HepG2 (cell line): ENCODE data around the gene SAC3D1. TPM values are rescaled to one million over a fixed set of nuclear protein-coding genes. Genes with fewer than 3 reads are reported as not detected.
A peak's percentile ranks its signal among the peaks of the same experiment; 100 is the strongest.

Experiments
- ATAC-seq: fragments of 200-7000 bp; cut with Tn5 transposase; 3 replicates; pipeline ENCODE4 v1.9.1; 2020; ENCODE audit warnings: mild to moderate bottlenecking, moderate library complexity
- BruUV-seq: library from RNA; stranded (reverse); fragments of 400-500 nt; replicated peaks from 2 replicates; lab custom pipeline; 2021; lab: Mats Ljungman, UMichigan
- CTCF ChIA-PET: fragments of 300-600 bp; formaldehyde crosslinking; extraction: SDS; loops from one replicate; lab custom pipeline; 2021; ENCODE audit warnings: low total read pairs, inconsistent platforms, low intra/inter-chr PET ratio; lab: Yijun Ruan, JAX
- POLR2A ChIA-PET: fragments of 350-600 bp; sonication (Branson Sonifier 250); formaldehyde crosslinking; loops from one replicate; lab custom pipeline; 2020; ENCODE audit warnings: antibody characterized with exemption, inconsistent platforms; lab: Yijun Ruan, JAX
- DNase-seq: peaks from one replicate; pipeline ENCODE4 v3.0.0-alpha.2; 2015; ENCODE audit warnings: low spot score
- FAIRE-seq: peaks from 3 replicates; lab custom pipeline; 2011; peaks lifted over from hg19 to GRCh38; lab: Jason Lieb, UNC
- H2AFZ ChIP-seq: one replicate; pipeline ENCODE4 v1.6.1; 2011; ENCODE audit warnings: low read length, inconsistent platforms
- H3K27ac ChIP-seq: fragments of 300-600 bp; 3 replicates; pipeline ENCODE4 v1.8.0; 2011; ENCODE audit warnings: mixed run types, mild to moderate bottlenecking, mixed read lengths, low read length, inconsistent platforms; ENCODE audit not compliant: insufficient read depth; ENCODE audit errors: extremely low read length
- H3K27me3 ChIP-seq, 2 experiments: fragments of 200-600 bp in 1 of 2; 2 replicates in 1 of 2; 3 replicates in 1 of 2; pipeline versions ENCODE4 v1.6.0 to v1.8.0; 2011; ENCODE audit warnings: low read length in 2 of 2, mild to moderate bottlenecking in 2 of 2, moderate library complexity in 2 of 2, inconsistent platforms in 1 of 2; ENCODE audit not compliant: insufficient read depth in 2 of 2, control insufficient read depth in 1 of 2
- H3K36me3 ChIP-seq, 2 experiments: fragments of 200-600 bp in 1 of 2; replicated peaks in 1 of 2; 2 replicates in 1 of 2; 3 replicates in 1 of 2; pipeline versions ENCODE4 v1.5.1 to v1.8.0; 2011; ENCODE audit warnings: low read length in 2 of 2, inconsistent platforms in 1 of 2; ENCODE audit not compliant: insufficient read depth in 2 of 2, control insufficient read depth in 1 of 2
- H3K4me1 ChIP-seq: 2 replicates; pipeline ENCODE4 v1.5.1; 2012; ENCODE audit warnings: low read length, inconsistent platforms; ENCODE audit not compliant: insufficient read depth
- H3K4me2 ChIP-seq: 2 replicates; pipeline ENCODE4 v1.6.0; 2011; ENCODE audit warnings: low read depth, low read length, inconsistent platforms
- H3K4me3 ChIP-seq, 3 experiments: fragments of 200-600 bp in 1 of 3; sonication (generic), shearing (Covaris generic) in 1 of 3; replicated peaks in 1 of 3; 2 replicates each; pipeline ENCODE4 v1.5.1; 2011 to 2016; ENCODE audit warnings: low read length in 3 of 3, inconsistent platforms in 2 of 3, low read depth in 2 of 3, mild to moderate bottlenecking in 2 of 3, control low read depth in 1 of 3, mixed read lengths in 1 of 3; ENCODE audit not compliant: insufficient read depth in 1 of 3
- H3K79me2 ChIP-seq: one replicate; pipeline ENCODE4 v1.6.1; 2011; ENCODE audit warnings: low read length, inconsistent platforms; ENCODE audit not compliant: insufficient read depth
- H3K9ac ChIP-seq: 2 replicates; pipeline ENCODE4 v1.6.0; 2011; ENCODE audit warnings: mild to moderate bottlenecking, low read depth, low read length, inconsistent platforms; ENCODE audit not compliant: insufficient read depth
- H3K9me3 ChIP-seq: 2 replicates; pipeline ENCODE4 v1.5.1; 2012; ENCODE audit warnings: mild to moderate bottlenecking, low read length
- H4K20me1 ChIP-seq: 2 replicates; pipeline ENCODE4 v1.6.0; 2011; ENCODE audit warnings: inconsistent platforms, mild to moderate bottlenecking, low read length, moderate library complexity; ENCODE audit not compliant: insufficient read depth
- CREB1 ChIP-seq, 2 experiments: fragments of 450-650 bp in 1 of 2; IDR thresholded peaks; 2 replicates each; pipeline ENCODE4 v1.6.1; 2016 to 2017; ENCODE audit warnings: control low read depth in 1 of 2, mild to moderate bottlenecking in 1 of 2, missing compliant biosample characterization in 1 of 2, missing genetic modification characterization in 1 of 2
- REL ChIP-seq: sonication (generic); formaldehyde crosslinking; conservative IDR thresholded peaks from 2 replicates; pipeline ENCODE4 v1.8.0; 2022; ENCODE audit warnings: mild to moderate bottlenecking, missing genetic modification reagents, moderate library complexity
- RORA ChIP-seq: sonication (generic); formaldehyde crosslinking; IDR thresholded peaks from 2 replicates; pipeline ENCODE4 v1.5.0; 2020; ENCODE audit warnings: mild to moderate bottlenecking, missing genetic modification reagents, moderate library complexity
- SALL1 ChIP-seq: sonication (generic); formaldehyde crosslinking; IDR thresholded peaks from 2 replicates; pipeline ENCODE4 v1.8.0; 2022; ENCODE audit warnings: mild to moderate bottlenecking, missing genetic modification reagents
- THAP9 ChIP-seq: sonication (generic); formaldehyde crosslinking; IDR thresholded peaks from 2 replicates; pipeline ENCODE4; 2020; ENCODE audit warnings: missing genetic modification reagents, mild to moderate bottlenecking, borderline replicate concordance
- TRIM24 ChIP-seq: sonication (generic); formaldehyde crosslinking; IDR thresholded peaks from 2 replicates; pipeline ENCODE4 v1.8.0; 2022; ENCODE audit warnings: mild to moderate bottlenecking, missing genetic modification reagents
- ZNF121 ChIP-seq: sonication (generic); formaldehyde crosslinking; IDR thresholded peaks from 2 replicates; pipeline ENCODE4 v1.5.0; 2020; ENCODE audit warnings: mild to moderate bottlenecking, missing genetic modification reagents
- ZNF136 ChIP-seq: sonication (generic); formaldehyde crosslinking; IDR thresholded peaks from 2 replicates; pipeline ENCODE4 v1.8.1; 2022; ENCODE audit warnings: low read depth, mild to moderate bottlenecking, moderate library complexity, missing genetic modification reagents
- ZNF225 ChIP-seq: sonication (generic); formaldehyde crosslinking; IDR thresholded peaks from 2 replicates; pipeline ENCODE4 v1.4.0; 2020; ENCODE audit warnings: mild to moderate bottlenecking, missing genetic modification reagents
- ZNF564 ChIP-seq: sonication (generic); formaldehyde crosslinking; IDR thresholded peaks from 2 replicates; pipeline ENCODE4 v1.8.1; 2023; ENCODE audit warnings: mild to moderate bottlenecking, missing genetic modification reagents
- ZNF674 ChIP-seq: sonication (generic); formaldehyde crosslinking; IDR thresholded peaks from 2 replicates; pipeline ENCODE4 v1.5.0; 2020; ENCODE audit warnings: low read depth, mild to moderate bottlenecking, missing genetic modification reagents
- WGBS: methylation state at CpG from one replicate; pipeline ENCODE4 v1.1.6; 2017; ENCODE audit warnings: low lambda C conversion rate; 5-methylcytosine and 5-hydroxymethylcytosine counted together
- in situ Hi-C: cut with HindIII; loops from 2 replicates; pipeline ENCODE4 v1.10.0; 2017; ENCODE audit warnings: low pct_unique_long_range_greater_than_20kb; ENCODE audit not compliant: extremely low pct_ligation_motif_present
- intact Hi-C: fragments of 100-400 bp; cut with micrococcal nuclease; formaldehyde crosslinking; loops from one replicate; pipeline ENCODE4 v1.10.0; 2022; ENCODE audit not compliant: unreplicated experiment
- polyA plus RNA-seq, 8 experiments: library from polyadenylated mRNA; depleted of rRNA in 3 of 8; stranded (reverse) in 7 of 8; unstranded in 1 of 8; fragments of >200 nt; fragmentation: Illumina TruSeq in 4 of 8; extraction: Trizol in 4 of 8; gene quantifications; 2 replicates each; pipeline versions ENCODE4 v1.2.1 to v1.2.3, GENCODE V29; 2011 to 2016; ENCODE audit warnings: low read depth in 4 of 8, missing spikeins in 1 of 8, mixed read lengths in 1 of 8; ENCODE audit not compliant: insufficient read depth in 1 of 8
- total RNA-seq, 5 experiments: library from RNA; depleted of rRNA; stranded (reverse); fragments of >200 nt; fragmentation: Illumina TruSeq; extraction: Trizol; gene quantifications; 2 replicates each; pipeline ENCODE4 v1.2.3, GENCODE V29; 2016; ENCODE audit warnings: low read depth in 1 of 5
- TF ChIP-seq, protein P1 (sequence below): sonication (generic); formaldehyde crosslinking; IDR thresholded peaks from 2 replicates; pipeline ENCODE4 v1.8.1; 2022; ENCODE audit warnings: low read depth, mild to moderate bottlenecking, missing genetic modification reagents
- TF ChIP-seq, protein P2 (sequence below): sonication (generic); formaldehyde crosslinking; IDR thresholded peaks from 2 replicates; pipeline ENCODE4 v1.4.0; 2020; ENCODE audit warnings: missing genetic modification reagents

The SAC3D1 gene
- total and polyA plus RNA-seq, 2 of the 13 experiments (the other 11 are each of a cell fraction or from before 2014, with no cell fraction given), result 7.4 to 36.3 TPM

DNA sequence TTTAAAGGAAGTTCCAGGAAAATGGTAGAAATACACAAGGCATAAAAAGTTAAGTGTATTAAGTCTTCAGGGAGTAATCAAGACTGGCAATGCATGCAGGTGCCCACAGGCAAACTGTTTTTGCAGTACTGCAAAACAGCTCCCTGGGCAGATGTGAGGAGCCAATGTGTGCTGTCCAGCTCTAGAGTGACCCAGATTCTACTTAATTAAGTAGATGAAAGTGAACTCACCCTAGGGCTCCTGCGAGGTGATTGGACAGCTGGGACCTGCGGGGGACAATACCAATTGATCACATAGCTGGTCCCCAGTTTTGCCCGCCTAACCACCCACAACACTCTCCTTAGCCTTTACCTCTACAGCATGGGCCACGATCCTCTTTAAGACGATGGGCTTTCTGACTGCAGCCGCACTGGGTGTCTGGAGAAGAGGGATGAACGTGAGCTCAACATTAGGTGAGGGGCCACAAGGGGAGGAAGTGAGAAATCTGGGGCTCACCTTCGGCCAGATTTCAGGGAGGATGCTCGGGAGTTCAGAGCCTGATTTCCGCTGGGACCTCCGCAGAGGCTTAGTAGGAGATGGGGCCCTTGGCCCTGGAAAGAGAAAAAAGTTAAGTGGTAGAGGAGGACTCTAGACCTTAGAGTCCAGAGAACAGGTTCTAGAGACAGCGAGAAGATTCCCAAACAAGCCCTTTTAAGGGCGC, 42.3 kb downstream of the SAC3D1 start:
- FAIRE-seq, result no peak
- H3K9me3 ChIP-seq, result no peaks in the 10 kb centered on the region
- H3K79me2 ChIP-seq, result peaks cover 36% of the 10 kb centered on the region
- H3K36me3 ChIP-seq, result peaks cover 19 to 31% of the 10 kb centered on the region in 2 experiments
- ChIA-PET POLR2A (interaction anchor here (0.6 kb wide), 1 partner anchor 9 kb away, joined by 3 read pairs; no protein-coding TSS in a partner anchor), CTCF (no interaction called here)
- peak overlapping the region; percentile 70 to 99 (median 87) for H3K4me3 ChIP-seq
- WGBS, result under 1% methylated on average over 12 of the region's 13 CpGs
- H2AFZ ChIP-seq, result no peak overlapping the region
- intact Hi-C loops, result no loop called here
- BruUV-seq, result TSS peak; percentile 73
- H4K20me1 ChIP-seq, result no peaks in the 10 kb centered on the region
- peak overlapping the region; percentile 95 for H3K9ac ChIP-seq
- in situ Hi-C loops, result no loop called here
- peak overlapping the region; percentile 83 for H3K27ac ChIP-seq
- peaks cover 39% of the 10 kb centered on the region for H3K4me1 ChIP-seq
- no peak for DNase-seq
- H3K4me2 ChIP-seq, result peak overlapping the region; percentile 91
- H3K27me3 ChIP-seq, result no peaks in the 10 kb centered on the region; a peak in 1 of 5 replicates
- ATAC-seq, result no peak
- TF ChIP-seq ZNF674 (CRISPR knock-in tag), result no peak
- no peak for TF ChIP-seq CREB1 (IDR thresholded peaks at IDR 0.05)
- no peak for TF ChIP-seq CREB1 (CRISPR knock-in tag; IDR thresholded peaks at IDR 0.05)
- TF ChIP-seq SALL1, result no peak
- TF ChIP-seq RORA (CRISPR knock-in tag), result no peak
- TF ChIP-seq REL, result no peak
- TF ChIP-seq ZNF136 (CRISPR knock-in tag), result no peak
- TF ChIP-seq TRIM24 (CRISPR knock-in tag), result no peak
- TF ChIP-seq, protein P1, sequence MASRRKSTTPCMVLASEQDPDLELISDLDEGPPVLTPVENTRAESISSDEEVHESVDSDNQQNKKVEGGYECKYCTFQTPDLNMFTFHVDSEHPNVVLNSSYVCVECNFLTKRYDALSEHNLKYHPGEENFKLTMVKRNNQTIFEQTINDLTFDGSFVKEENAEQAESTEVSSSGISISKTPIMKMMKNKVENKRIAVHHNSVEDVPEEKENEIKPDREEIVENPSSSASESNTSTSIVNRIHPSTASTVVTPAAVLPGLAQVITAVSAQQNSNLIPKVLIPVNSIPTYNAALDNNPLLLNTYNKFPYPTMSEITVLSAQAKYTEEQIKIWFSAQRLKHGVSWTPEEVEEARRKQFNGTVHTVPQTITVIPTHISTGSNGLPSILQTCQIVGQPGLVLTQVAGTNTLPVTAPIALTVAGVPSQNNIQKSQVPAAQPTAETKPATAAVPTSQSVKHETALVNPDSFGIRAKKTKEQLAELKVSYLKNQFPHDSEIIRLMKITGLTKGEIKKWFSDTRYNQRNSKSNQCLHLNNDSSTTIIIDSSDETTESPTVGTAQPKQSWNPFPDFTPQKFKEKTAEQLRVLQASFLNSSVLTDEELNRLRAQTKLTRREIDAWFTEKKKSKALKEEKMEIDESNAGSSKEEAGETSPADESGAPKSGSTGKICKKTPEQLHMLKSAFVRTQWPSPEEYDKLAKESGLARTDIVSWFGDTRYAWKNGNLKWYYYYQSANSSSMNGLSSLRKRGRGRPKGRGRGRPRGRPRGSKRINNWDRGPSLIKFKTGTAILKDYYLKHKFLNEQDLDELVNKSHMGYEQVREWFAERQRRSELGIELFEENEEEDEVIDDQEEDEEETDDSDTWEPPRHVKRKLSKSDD, result no peak
- TF ChIP-seq ZNF121 (CRISPR knock-in tag), result no peak
- TF ChIP-seq, protein P2, sequence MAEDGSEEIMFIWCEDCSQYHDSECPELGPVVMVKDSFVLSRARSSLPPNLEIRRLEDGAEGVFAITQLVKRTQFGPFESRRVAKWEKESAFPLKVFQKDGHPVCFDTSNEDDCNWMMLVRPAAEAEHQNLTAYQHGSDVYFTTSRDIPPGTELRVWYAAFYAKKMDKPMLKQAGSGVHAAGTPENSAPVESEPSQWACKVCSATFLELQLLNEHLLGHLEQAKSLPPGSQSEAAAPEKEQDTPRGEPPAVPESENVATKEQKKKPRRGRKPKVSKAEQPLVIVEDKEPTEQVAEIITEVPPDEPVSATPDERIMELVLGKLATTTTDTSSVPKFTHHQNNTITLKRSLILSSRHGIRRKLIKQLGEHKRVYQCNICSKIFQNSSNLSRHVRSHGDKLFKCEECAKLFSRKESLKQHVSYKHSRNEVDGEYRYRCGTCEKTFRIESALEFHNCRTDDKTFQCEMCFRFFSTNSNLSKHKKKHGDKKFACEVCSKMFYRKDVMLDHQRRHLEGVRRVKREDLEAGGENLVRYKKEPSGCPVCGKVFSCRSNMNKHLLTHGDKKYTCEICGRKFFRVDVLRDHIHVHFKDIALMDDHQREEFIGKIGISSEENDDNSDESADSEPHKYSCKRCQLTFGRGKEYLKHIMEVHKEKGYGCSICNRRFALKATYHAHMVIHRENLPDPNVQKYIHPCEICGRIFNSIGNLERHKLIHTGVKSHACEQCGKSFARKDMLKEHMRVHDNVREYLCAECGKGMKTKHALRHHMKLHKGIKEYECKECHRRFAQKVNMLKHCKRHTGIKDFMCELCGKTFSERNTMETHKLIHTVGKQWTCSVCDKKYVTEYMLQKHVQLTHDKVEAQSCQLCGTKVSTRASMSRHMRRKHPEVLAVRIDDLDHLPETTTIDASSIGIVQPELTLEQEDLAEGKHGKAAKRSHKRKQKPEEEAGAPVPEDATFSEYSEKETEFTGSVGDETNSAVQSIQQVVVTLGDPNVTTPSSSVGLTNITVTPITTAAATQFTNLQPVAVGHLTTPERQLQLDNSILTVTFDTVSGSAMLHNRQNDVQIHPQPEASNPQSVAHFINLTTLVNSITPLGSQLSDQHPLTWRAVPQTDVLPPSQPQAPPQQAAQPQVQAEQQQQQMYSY (CRISPR knock-in tag), result peak; percentile 44; the same call in 1 of the 2 replicates
- no peak for TF ChIP-seq ZNF225 (CRISPR knock-in tag)
- TF ChIP-seq THAP9 (CRISPR knock-in tag), result no peak
- TF ChIP-seq ZNF564, result no peak
